GM19438 (cell line): ENCODE measurements around the gene RASSF8.

Experiments used
- ATAC-seq: cut with Tn5 transposase; IDR thresholded peaks from one replicate; pipeline ENCODE4 v1.9.1; 2021; ENCODE audit warnings: low read depth; ENCODE audit not compliant: unreplicated experiment

The RASSF8 gene

DNA sequence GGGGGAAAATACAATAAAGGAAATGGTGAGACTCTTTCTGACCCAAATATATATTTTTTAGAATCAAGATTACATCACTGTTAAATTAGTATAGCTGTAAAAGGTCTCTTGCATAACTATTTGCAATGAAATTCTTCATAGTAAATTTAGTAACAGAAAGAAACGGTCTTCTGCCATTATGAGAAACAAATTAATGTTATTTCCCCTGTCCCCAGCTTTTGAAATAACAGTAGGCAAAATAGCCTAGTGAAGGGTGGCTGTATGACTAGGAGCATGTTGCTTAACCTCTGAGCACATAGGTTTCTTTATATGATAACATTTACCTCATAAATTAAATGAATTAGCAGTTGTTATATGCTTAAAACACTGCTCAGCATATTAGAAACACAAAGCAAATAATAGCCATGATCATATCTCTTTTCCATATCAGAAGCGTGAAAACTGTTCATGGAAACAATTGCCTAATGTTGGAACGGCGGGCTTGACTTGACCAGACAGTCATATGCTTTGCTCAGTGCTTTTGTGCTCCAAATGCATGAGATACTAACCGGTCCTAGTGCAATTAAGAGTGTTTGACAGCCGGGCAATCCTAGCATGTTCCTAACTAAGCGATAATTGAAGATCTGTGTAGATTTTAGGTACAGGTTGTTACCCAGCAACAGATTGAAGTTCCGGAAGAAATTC is 142.3 kb downstream of the RASSF8 start:
- ATAC-seq, result no peak

DNA sequence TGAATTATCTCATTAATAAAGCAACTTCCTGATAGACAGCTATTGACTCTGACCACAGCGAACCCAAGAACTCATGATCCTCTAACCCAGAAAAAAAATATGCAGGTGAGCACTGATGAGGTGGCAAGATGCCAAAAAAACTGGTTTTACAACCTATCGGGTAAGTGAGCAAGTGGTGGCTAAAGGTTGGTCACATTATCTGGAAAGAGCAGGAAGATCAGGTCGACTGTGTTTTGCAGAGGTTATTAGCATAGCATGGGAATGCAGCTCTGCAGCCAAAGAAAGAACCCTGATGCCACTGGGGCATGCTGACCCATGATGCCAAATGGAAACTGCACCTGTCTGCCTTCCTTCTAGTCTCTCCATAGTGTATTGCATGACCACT is 142.9 kb downstream of the RASSF8 start:
- no peak for ATAC-seq

DNA sequence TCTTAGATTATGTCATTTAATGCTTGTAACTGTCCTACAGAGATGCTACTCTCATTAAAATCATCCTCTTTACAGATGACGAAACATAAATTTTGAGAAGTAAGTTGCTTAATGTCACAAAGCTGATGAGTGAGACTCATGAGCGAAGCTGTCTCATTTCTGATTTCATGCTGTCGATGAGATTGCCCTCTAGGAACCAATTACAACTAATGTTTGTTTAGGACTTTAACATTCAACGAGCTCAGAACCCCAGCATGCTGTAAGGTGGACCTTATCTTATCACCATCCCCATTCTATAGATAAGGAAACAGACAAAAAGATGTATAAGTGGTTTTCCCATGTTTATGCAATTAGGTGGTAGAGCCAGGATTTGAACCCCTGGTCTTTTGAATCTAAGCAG is 143.3 kb downstream of the RASSF8 start:
- no peak for ATAC-seq

DNA sequence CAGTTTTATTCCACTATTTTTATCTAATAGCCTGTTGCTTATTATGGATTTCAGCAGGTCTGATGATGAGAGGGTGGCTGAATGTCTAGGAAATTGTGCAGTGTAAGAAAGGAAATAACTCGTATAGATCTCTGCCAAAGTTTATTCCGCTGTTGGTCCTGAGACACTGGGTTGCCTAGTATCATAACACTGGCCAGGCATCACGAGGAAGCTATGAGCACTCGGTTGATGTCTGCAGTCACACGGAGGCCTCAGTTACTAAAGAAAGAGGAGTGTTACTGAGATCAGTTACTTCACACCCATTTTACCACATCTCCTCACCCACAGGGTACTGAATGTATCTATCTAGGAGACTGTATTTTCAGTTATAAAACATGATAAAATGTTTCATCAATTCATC is 144.5 kb downstream of the RASSF8 start:
- no peak for ATAC-seq

DNA sequence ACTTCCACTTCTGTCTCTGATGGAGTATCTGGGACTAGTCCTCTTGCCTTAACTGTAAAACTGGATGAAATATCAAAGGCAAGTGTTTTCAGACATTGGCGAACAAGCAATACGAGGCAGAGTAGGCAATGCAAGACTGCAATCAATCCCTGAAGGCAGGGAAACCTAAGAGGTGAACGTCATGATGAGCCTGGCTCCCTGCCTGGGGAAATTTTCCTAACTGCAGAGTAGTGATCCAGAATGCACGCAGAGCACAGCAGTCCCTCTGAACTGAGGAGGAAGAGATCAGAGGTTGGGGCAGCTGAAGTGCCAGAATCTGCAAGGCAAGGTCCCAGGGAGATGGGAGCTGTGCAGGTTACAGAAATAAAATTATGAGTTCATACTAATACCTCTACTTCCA is 147.9 kb downstream of the RASSF8 start:
- no peak for ATAC-seq

DNA sequence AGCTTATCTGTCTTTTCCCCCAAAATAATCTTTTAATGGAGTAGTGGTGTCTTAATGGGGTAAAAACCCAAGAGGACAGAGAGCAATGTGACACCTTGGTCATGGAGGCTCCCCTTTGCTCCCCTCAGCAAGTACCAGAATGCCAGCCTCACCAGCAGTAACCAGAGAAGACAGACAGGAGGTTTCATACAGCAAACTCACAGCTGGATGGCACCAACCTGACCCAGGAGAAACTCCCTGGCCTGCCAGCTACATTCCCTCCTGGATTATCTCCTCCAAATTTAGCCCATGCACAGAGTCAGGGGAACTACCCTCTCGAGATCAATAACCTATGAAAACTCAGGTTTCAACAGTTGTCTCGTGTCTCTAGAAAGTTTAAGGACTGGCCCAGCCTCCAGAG is 150.4 kb downstream of the RASSF8 start:
- no peak for ATAC-seq

DNA sequence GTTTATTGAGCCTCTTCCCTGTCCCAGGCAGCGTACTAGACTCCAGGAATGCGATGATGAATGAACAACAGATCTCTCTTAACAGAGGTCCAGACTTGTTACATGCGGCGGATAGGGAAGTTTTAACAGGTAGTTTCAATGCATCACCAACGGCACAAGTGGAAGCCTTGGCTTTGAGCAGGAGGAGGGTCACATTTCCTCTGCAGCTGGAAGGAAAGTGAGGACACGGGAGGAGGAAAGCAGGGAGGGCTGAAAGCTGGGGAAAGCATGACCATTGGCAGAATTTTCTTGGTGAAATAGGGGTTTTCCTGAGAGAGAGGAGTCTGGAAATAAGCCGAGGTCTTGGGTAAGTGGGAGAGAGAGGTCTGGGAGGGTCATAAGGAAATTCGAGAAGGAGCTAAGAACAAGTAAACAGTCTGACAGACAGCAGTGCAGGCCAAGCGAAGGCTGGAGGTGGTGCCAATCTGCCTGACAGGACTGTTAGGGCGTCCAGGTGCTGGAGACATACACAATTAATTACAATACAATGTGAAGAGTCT is 150.9 kb downstream of the RASSF8 start:
- no peak for ATAC-seq

DNA sequence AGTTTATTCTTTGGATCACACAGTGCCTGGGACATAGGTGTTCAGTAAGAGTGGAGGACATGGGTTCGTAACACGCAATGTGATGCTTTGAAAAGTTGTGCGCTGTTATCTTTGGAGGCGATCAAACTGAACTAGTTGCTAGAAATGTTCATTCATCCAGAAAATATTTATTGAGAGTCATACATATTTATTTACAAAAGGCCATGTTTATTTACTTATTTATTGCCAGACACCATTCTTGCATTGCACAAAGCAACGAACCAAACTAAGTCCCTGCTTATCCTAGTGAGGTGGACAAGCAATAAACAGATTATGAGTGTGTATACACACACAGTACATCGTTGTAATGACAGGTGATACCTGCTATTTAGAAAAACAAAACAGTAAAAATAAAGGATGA is 153.8 kb downstream of the RASSF8 start:
- no peak for ATAC-seq

DNA sequence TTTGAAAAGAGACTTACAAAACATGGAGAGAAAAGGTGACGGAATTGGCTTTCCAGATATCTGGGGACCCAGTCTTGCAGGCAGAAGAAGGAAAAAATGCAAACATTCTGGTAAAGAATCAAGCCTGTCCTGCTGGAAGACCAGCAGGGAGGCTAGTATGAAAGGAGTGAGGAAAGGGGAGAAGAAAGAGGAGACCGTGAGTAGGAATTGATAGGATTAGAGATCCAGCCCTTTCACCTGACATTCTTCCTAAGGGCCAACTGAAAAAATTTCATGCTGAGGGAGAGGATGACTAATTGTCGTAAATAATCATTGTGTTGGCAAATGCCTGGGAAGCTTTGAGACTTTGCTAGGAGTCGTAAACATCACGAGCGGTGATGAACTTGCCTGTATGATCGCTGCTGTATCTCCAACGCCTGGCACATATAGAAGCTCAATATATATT is 154.2 kb downstream of the RASSF8 start:
- no peak for ATAC-seq

DNA sequence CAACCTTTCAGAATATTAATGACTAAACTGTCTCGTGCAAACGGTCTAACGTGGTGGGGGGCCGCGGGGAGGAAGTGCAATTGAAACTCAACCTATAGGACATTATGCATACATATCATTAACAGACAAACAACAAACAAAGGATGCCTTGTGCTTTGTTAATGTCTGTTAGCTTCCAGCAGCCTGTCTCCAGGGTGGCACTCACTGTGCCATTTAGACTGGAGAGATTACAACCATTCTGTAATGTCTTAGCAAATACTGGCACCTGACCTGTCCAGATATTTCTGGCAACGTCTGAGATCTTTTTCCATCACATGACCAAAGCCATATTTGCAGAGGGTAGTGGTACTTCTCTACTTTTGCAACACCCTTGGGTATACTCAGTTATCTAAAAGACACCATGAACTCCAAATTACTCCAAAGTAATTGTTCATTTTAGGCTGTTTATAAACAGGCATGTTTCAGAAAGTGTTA is 154.7 kb downstream of the RASSF8 start:
- ATAC-seq, result no peak

DNA sequence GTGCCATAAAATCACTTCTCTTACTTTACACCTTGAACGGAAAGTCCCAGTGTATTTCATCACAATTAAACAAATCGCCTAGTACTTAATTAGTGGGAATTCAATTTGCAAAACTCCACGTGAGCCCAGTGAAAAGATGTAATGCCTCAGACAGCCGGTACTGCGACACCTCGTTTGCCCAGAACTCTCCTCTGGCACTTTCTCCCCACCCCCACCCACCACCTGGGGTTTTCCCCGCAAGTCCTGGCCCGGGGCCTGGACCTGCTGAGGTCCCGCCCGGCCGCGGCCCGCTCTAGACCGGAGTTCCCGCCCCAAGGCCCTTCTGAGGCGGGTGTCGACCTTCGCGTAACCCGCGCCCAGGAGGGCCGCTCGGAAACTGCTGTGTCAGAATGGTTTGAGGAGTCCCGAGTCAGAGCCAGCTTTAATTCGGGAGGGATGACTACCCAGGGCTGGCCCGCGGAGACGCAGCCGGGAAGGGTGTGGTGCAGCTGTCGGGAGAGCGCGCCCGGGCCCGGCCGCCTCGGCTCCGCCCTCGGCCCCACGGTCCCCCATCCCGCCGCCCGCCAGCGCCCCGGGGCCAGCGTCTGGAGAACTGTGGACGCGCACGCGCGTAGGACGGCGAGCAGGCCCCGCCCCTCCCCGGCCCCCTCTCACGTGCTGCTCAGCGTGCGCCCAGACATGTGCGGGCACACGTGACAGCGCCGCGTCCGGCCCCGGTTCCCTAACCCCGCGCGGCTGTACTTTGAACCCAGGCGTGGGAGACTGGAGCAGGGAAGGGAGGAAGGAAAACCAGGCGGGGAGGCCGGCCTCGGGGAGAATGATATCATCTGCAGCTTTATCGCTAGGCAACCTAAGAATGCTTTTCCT is 155.6 kb downstream of the RASSF8 start:
- peak; percentile 73 for ATAC-seq

DNA sequence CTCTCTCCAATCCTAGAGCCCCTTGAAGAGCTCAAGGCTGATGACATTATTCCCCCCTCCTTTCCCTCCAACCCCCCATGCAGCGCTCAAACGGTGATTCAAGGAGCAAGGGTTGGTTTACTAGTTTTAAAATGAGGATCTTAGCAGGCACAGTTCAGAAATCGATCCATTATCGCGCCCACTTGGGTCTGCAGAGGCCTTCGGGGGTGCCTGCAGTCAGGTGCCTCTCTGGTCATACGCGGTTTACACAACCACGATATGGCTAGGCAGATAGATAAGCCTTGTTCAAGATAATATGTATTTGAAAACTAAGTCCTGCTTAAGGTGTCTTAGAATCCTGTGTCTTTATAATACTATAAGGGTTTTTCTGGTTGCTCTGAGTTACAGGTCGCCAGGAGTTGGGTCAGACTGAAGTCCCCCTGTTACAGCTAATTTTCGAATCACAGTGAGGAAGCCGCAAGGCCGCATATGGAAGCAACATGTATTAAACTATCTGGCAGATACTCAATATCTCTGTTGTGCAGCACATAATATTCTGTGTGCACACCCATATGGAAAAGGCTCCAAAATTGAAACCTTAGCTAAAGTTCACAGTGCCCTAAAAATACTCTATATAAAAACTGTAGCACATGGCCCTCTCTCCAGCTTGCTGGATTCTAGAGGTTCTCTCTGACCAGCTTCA is 156.4 kb downstream of the RASSF8 start:
- no peak for ATAC-seq

DNA sequence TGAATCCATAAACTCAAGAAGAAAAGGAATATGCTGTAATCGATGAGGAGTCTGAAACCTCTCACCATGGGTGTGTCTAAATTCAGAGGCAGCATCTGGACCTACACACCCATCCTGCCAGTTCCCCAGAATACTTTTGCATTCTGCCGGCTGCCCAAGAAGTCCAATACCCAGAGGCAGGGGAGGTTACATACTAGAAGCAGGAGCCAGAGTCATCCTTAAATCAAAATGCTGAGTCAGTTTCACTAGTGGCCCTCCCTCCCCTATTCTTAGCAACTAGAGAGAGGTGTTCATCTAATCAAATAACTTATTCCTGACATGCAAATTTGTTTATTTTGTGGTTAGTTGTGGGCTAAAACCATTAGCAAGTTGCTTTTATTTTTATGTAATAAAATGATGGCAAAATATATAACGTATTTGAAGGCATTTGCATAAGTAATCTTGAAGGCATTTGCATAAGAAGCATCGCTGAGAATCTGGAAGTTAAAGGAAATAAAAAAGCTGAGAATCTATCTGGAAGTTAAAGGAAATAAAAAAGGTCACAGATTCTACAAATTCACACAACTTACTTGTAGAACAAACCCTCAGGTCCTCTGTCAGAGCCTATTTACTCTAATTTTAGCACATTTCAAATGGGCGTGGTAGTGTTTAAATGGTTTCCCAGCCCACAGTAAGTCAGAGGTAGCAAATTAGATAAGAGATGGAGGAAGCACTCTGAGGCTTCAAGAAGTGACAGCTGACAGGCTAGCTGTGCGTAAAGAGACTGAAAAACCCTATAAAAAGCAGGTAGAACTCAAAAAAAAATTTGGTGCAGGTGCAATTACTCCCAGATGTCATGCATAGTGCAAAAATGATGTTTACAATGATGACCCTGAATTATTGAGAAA is 158.6 kb downstream of the RASSF8 start:
- no peak for ATAC-seq

DNA sequence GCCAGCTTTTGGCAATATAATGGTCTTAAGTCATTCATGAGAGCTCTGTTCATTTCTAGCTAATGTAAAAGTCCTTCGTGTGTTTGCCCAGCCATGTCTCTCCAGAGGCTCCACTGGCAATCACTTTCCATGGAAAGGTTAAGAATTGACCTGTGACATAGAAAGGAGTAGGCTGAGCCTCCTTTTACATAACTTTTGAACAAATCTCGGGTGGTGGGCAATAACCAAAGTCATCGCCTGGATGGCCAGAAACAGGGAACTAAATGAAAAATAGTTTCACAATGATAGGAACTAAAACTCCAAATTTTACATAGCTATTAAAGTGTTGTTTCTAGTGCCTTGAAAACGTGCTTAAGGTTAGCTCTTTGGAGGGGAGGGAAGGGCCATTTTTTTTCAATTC is 159.8 kb downstream of the RASSF8 start:
- no peak for ATAC-seq

DNA sequence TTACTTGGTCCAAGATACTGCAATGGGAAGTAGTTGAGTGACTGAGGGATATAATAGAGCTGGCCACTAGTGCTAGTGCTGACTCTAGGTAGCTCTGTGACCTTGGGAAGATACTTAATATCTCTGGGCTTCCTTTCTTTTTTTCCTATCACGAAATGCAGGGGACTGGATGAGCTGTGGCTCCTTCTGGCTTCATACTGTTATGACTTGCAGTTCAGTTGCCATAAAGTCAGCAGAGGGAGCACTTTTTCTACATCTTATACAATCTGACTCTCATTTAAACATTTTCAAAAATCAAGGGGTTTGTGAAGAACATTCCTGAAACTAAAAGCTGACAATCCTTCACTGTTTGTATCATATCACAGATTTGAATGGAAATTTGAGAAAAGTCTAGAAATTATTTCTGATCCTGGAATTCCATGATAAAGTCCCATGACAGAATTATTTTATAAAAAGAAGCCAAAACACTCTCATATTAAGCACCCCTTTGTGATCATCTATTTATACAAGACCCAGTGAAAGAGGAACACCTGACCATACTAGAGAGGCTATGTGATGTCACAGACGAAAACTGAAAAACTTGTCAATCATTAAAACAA is 161.0 kb downstream of the RASSF8 start:
- ATAC-seq, result peak; percentile 35

DNA sequence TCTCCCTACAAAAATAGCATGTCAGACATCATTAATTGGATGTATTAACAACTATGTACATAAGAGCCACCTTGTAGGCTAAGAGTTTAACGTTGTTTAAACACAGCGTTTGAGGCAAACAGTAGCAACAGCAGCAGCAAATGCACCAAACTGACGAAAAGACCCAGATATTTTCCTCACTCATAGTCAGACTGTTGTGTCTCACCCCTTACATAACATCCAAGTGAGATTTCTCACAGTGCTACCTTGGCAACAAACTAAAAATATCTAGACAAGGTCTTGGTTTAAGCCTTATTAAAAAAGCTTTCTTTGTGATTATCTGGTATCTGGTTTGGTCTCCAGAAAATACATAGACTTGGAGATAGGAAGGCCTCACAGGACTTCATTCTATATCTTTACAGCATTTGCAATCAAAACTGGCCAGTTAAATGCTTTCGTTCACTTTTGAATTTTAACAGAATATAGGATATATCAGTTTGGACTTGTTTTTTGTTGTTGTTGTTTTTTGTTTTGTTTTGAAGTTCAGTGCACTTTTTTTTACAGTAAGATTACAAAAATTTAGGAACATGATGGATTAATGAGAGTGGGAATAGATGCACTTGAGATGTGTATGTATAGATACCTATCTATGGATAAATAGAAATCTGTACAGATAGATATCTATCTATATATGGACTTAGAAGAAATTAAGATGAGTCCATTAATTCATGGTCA is 162.2 kb downstream of the RASSF8 start:
- no peak for ATAC-seq

DNA sequence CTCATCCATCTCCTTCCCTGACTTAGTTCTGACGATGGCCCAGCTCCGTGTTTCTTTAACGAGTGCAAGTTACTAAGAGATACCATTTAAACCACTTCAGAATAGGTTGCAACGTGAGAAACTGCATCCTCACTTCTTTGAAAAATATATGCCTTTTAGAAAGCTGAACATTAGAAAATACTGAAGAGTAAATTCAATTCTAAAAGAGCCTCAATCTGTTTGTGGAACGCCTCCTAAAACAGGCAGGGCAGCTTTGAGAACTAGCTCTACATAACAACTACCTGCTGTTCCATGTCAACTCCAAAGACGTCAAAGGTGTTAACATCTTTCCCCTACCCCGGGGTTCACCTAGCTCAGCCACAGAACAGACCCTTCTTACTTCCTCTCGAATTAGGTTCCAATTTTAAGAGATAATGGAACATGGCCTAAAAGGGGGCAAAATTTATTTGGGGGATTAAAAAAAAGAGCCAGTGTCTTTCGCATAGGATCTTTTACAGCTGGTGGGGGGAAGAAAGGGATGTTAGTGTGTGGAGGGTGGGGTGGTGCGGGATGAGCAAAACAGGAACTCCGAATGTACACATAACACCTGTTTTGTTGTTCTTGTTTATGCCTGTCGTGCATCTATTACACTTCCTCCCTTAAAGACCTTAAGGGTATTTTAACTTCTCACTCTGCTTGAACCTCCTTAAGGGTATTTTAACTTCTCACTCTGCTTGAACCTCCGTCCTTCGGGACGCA is 163.0 kb downstream of the RASSF8 start:
- no peak for ATAC-seq

DNA sequence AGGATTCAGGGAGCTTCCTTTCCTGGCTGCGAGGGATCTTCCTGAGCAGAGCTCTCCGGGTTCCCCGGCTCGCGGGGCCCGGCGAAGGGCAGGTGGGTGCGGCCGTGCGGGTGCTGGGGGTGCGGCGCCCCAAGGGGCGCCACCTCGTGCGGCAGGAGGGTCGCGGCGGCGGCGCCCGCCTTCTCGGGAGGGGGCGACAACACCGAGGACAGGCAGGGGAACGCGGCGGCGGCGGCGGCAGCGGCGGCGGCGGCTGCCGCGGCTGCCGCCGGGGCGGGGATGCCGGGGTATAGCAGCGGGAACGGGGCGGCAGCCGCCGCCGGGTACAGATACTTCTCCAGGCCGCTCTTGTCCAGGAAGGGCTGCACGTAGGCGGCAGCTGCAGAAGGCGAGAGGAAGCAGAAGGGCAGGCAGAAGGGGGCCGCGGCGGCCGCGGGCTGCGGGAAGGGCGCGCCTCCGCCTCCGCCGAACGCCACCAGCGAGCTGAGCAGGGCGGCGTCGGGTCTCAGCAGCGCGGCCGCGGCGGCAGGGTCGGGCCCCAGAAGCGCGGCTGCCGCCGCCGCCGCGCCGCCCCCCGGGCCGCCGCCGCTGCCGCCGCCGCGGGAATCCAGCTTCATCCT is 163.7 kb downstream of the RASSF8 start:
- ATAC-seq, result no peak
